GM12878 (cell line): ENCODE measurements around the gene TSNAX. TPM values are rescaled to one million over a fixed set of nuclear protein-coding genes. Genes with fewer than 3 reads are reported as not detected.
A peak's percentile ranks its signal among the peaks of the same experiment; 100 is the strongest.

Experiments used
- ATAC-seq: fragments of 200-7000 bp; cut with Tn5 transposase; 3 replicates; pipeline ENCODE4 v1.9.1; 2020; ENCODE audit warnings: mild to moderate bottlenecking, moderate library complexity
- BruUV-seq: library from RNA; stranded (reverse); fragments of 400-500 nt; replicated peaks from 2 replicates; lab custom pipeline; 2021; lab: Mats Ljungman, UMichigan
- CTCF ChIA-PET: fragments of 300-600 bp; sonication (Branson Sonifier 250); formaldehyde crosslinking; extraction: SDS; loops from one replicate; lab custom pipeline; 2021; ENCODE audit warnings: inconsistent platforms; lab: Yijun Ruan, JAX
- POLR2A ChIA-PET: fragments of 350-600 bp; formaldehyde crosslinking; extraction: SDS; loops from one replicate; lab custom pipeline; 2021; ENCODE audit warnings: inconsistent platforms; lab: Charles Lee
- RAD21 ChIA-PET: fragments of 300-600 bp; sonication (Branson Sonifier 250); formaldehyde crosslinking; loops from one replicate; lab custom pipeline; 2023; ENCODE audit warnings: antibody characterized with exemption; ENCODE audit not compliant: unreplicated experiment; lab: Charles Lee
- SMC1A ChIA-PET: fragments of 300-600 bp; sonication (Branson Sonifier 250); formaldehyde crosslinking; loops from one replicate; lab custom pipeline; 2023; ENCODE audit not compliant: unreplicated experiment, uncharacterized antibody; lab: Charles Lee
- DNase-seq: peaks from one replicate; pipeline ENCODE4 v3.0.0-alpha.2; 2011; ENCODE audit warnings: low read depth, low spot score
- FAIRE-seq: peaks from 3 replicates; lab custom pipeline; 2011; peaks lifted over from hg19 to GRCh38; lab: Jason Lieb, UNC
- H2AFZ ChIP-seq: 2 replicates; pipeline ENCODE4 v1.6.0; 2011; ENCODE audit warnings: low read depth, low read length, control low read depth; ENCODE audit not compliant: control insufficient read depth
- H3K27ac ChIP-seq: 2 replicates; pipeline ENCODE4 v1.5.1; 2011; ENCODE audit warnings: control low read depth; ENCODE audit not compliant: control insufficient read depth, insufficient read depth
- H3K27me3 ChIP-seq, 2 experiments: replicated peaks in 1 of 2; 2 replicates each; pipeline versions ENCODE4 v1.6.0 to v1.6.1; 2011; ENCODE audit warnings: low read length in 1 of 2; ENCODE audit not compliant: control insufficient read depth in 2 of 2, insufficient read depth in 2 of 2
- H3K36me3 ChIP-seq, 2 experiments: 2 replicates each; pipeline ENCODE4 v1.5.1; 2011; ENCODE audit warnings: low read length in 1 of 2; ENCODE audit not compliant: control insufficient read depth in 2 of 2, insufficient read depth in 2 of 2
- H3K4me1 ChIP-seq: 2 replicates; pipeline ENCODE4 v1.6.1; 2011; ENCODE audit warnings: mild to moderate bottlenecking, low read length, moderate library complexity, mixed read lengths; ENCODE audit not compliant: control insufficient read depth, insufficient read depth
- H3K4me2 ChIP-seq: 2 replicates; pipeline ENCODE4 v1.6.0; 2011; ENCODE audit warnings: control low read depth; ENCODE audit not compliant: control insufficient read depth, insufficient read depth
- H3K4me3 ChIP-seq: fragments of 200-600 bp; sonication (generic); 2 replicates; pipeline ENCODE4 v1.5.1; 2016
- H3K79me2 ChIP-seq: 2 replicates; pipeline ENCODE4 v1.6.0; 2011; ENCODE audit warnings: low read length; ENCODE audit not compliant: control insufficient read depth, insufficient read depth
- H3K9ac ChIP-seq: 2 replicates; pipeline ENCODE4 v1.8.0; 2011; ENCODE audit warnings: low read length, control low read depth, mixed read lengths; ENCODE audit not compliant: control insufficient read depth, insufficient read depth
- H3K9me3 ChIP-seq: replicated peaks from 3 replicates; pipeline ENCODE4 v1.5.1; 2011; ENCODE audit warnings: mild to moderate bottlenecking, low read length; ENCODE audit not compliant: control insufficient read depth, insufficient read depth
- H4K20me1 ChIP-seq: 2 replicates; pipeline ENCODE4 v1.6.0; 2011; ENCODE audit not compliant: control insufficient read depth, insufficient read depth
- BCL3 ChIP-seq: IDR thresholded peaks from 2 replicates; pipeline ENCODE4 v1.6.1; 2011; ENCODE audit warnings: borderline replicate concordance, low read depth, mild to moderate bottlenecking, moderate library complexity, low read length; ENCODE audit not compliant: insufficient read depth, poor library complexity, severe bottlenecking
- PML ChIP-seq: IDR thresholded peaks from 2 replicates; pipeline ENCODE4 v1.6.1; 2012; ENCODE audit warnings: low read length, inconsistent platforms
- RAD21 ChIP-seq: IDR thresholded peaks from 2 replicates; pipeline ENCODE4 v1.6.1; 2011; ENCODE audit warnings: mild to moderate bottlenecking, low read depth, low read length, moderate library complexity; ENCODE audit not compliant: insufficient read depth
- SMC3 ChIP-seq: IDR thresholded peaks from 2 replicates; pipeline ENCODE4 v1.6.1; 2011; ENCODE audit warnings: low read length, improper control_type of control experiment, borderline replicate concordance
- WGBS: methylation state at CpG from one replicate; pipeline ENCODE4 v1.1.6; 2016; ENCODE audit warnings: low lambda C conversion rate; ENCODE audit not compliant: insufficient replicate concordance, insufficient coverage; ENCODE audit errors: missing lambda C conversion rate; 5-methylcytosine and 5-hydroxymethylcytosine counted together
- in situ Hi-C: fragments of 300-500 bp; cut with MboI; formaldehyde crosslinking; loops from 9 replicates; pipeline ENCODE4 v1.14.3; 2018; ENCODE audit warnings: mixed read lengths
- intact Hi-C: fragments of 100-400 bp; cut with micrococcal nuclease; formaldehyde crosslinking; loops from one replicate; pipeline ENCODE4 v1.14.2; 2022; ENCODE audit not compliant: unreplicated experiment
- polyA plus RNA-seq, 11 experiments: library from polyadenylated mRNA; depleted of rRNA in 4 of 11; unstranded in 6 of 11; stranded (reverse) in 5 of 11; fragments of >200 nt; fragmentation: Nextera tagmentation in 4 of 11; fragmentation: Illumina TruSeq in 1 of 11; extraction: Ambion mirVana in 4 of 11; extraction: Trizol in 1 of 11; gene quantifications; 1 replicate in 1 of 11; 2 replicates in 10 of 11; pipeline versions ENCODE4 v1.2.1 to v1.2.3, GENCODE V29; 2011 to 2016; ENCODE audit warnings: inconsistent platforms in 2 of 11, missing spikeins in 2 of 11, low read depth in 1 of 11
- total RNA-seq, 4 experiments: library from RNA; depleted of rRNA in 3 of 4; stranded (reverse); fragments of >200 nt in 3 of 4; fragmentation: Illumina TruSeq in 1 of 4; extraction: Trizol in 1 of 4; gene quantifications; 2 replicates each; pipeline versions ENCODE4 v1.2.1 to v1.2.3, GENCODE V29; 2013 to 2021
- TF ChIP-seq, protein P1 (sequence below), 3 experiments: IDR thresholded peaks in 2 of 3; conservative IDR thresholded peaks in 1 of 3; 2 replicates each; pipeline ENCODE4 v1.5.1; 2011; ENCODE audit warnings: low read depth in 3 of 3, low read length in 3 of 3, mild to moderate bottlenecking in 3 of 3, control low read depth in 2 of 3, moderate library complexity in 2 of 3, inconsistent platforms in 1 of 3, mixed read lengths in 1 of 3; ENCODE audit not compliant: control insufficient read depth in 2 of 3, insufficient read depth in 1 of 3; ENCODE audit errors: extremely low read depth in 1 of 3

TSNAX gene
- total and polyA plus RNA-seq, 10 of the 15 experiments (the other 5 are each of a cell fraction or from before 2014, with no cell fraction given): 24.8 to 49.7 (median 35.6) TPM

DNA sequence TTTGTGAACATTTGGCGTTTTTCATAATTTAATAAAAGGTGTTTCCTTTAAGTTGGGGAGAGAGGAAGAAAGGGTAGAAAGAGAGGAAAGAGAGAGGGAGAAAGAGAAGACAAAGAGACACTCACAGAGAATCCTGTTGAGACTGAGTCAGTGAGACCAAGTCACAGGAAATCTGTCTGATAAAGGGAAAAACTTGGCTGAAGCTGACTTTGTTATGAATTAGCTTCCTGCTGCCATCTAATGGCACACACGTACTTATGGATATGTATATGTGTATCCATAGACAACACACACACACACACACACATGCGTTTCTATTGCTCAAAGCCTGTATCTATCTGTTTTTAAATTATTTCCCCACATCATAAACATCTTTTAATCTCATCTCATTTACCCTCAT is 55.6 kb downstream of the TSNAX start:
- ChIA-PET CTCF (interaction anchor here (0.8 to 1.6 kb wide), 7 partner anchors 8 to 229 kb away, joined by 3 to 13 read pairs (median 4); no protein-coding TSS in a partner anchor), SMC1A (interaction anchor here (1.0 to 1.5 kb wide), 2 partner anchors 22 to 227 kb away, joined by 3 to 5 read pairs; no protein-coding TSS in a partner anchor), POLR2A (no interaction called here), RAD21 (interaction anchor here (0.6 to 1.8 kb wide), 3 partner anchors 221 to 227 kb away, joined by 3 to 7 read pairs (median 6); no protein-coding TSS in a partner anchor)
- Histone ChIP-seq H2AFZ (no peak overlapping the region), H3K9me3 (no peaks in the 10 kb centered on the region), H3K79me2 (no peaks in the 10 kb centered on the region), H3K27ac (no peak overlapping the region), H3K4me3 (no peak overlapping the region), H3K4me2 (no peak overlapping the region), H3K4me1 (no peaks in the 10 kb centered on the region), H4K20me1 (no peaks in the 10 kb centered on the region), H3K27me3 (no peaks in the 10 kb centered on the region), H3K36me3 (no peaks in the 10 kb centered on the region), H3K9ac (no peak overlapping the region)
- WGBS: 22% methylated on average over 3 of the region's 3 CpGs
- FAIRE-seq (no peak), DNase-seq (no peak), ATAC-seq (peak; percentile 55; the same call in 1 of the 3 replicates)
- intact Hi-C loops (no loop called here), in situ Hi-C loops (no loop called here)
- no TSS peak for BruUV-seq
- TF ChIP-seq RAD21: peak; percentile 41
- TF ChIP-seq PML: no peak
- TF ChIP-seq, protein P1, sequence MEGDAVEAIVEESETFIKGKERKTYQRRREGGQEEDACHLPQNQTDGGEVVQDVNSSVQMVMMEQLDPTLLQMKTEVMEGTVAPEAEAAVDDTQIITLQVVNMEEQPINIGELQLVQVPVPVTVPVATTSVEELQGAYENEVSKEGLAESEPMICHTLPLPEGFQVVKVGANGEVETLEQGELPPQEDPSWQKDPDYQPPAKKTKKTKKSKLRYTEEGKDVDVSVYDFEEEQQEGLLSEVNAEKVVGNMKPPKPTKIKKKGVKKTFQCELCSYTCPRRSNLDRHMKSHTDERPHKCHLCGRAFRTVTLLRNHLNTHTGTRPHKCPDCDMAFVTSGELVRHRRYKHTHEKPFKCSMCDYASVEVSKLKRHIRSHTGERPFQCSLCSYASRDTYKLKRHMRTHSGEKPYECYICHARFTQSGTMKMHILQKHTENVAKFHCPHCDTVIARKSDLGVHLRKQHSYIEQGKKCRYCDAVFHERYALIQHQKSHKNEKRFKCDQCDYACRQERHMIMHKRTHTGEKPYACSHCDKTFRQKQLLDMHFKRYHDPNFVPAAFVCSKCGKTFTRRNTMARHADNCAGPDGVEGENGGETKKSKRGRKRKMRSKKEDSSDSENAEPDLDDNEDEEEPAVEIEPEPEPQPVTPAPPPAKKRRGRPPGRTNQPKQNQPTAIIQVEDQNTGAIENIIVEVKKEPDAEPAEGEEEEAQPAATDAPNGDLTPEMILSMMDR (IDR thresholded peaks at IDR 0.05 in 2 of 3, conservative IDR thresholded peaks at IDR 0.05 in 1 of 3; ENCODE audit: control insufficient read depth in 2 of 3, extremely low read depth in 1 of 3, insufficient read depth in 1 of 3, low read depth in 3 of 3, low read length in 3 of 3): peak; percentile 8 to 61 (median 16); a peak in 2 of 6 replicates
- no peak for TF ChIP-seq BCL3
- TF ChIP-seq SMC3: peak; percentile 42; the same call in 1 of the 2 replicates
